ENCODE measurements around the gene UBE2E2. TPM values are rescaled to one million over a fixed set of nuclear protein-coding genes. Genes with fewer than 3 reads are reported as not detected.

UBE2E2 gene
- total RNA-seq, 2 experiments from 2014 or later = 41.1 to 48.8 TPM

GRCh38 chr3:23232016-23232415 lies 28.9 kb downstream of the UBE2E2 start:
- POLR2A ChIA-PET = interaction anchor here (0.5 kb wide), 1 partner anchor 94 kb away, joined by 3 read pairs; no protein-coding TSS in a partner anchor
- CTCF ChIA-PET (ENCODE audit: unreplicated experiment) = no interaction called here

GRCh38 chr3:23232854-23233253 lies 29.7 kb downstream of the UBE2E2 start:
- intact Hi-C loops (cut with micrococcal nuclease; ENCODE audit: unreplicated experiment) = no loop called here
- H3K4me3 ChIP-seq (ENCODE audit: low read depth, low read length, poor library complexity, severe bottlenecking) = no peak overlapping the region
- ChIA-PET CTCF (ENCODE audit: unreplicated experiment) (no interaction called here), POLR2A (interaction anchor here (0.6 to 1.2 kb wide), 2 partner anchors 26 to 685 kb away, joined by 3 read pairs; no protein-coding TSS in a partner anchor)
- no peaks in the 10 kb centered on the region for H3K9me2 ChIP-seq (ENCODE audit: insufficient read depth, low read length)
- BruUV-seq (replicated peaks) = no TSS peak
- no peak overlapping the region for H2AFZ ChIP-seq (ENCODE audit: low read length)
- H3K9me3 ChIP-seq (ENCODE audit: low read length) = no peaks in the 10 kb centered on the region
- no peak overlapping the region for H3K4me2 ChIP-seq (ENCODE audit: low read length)
- no peak for DNase-seq (ENCODE audit: low spot score)
- TF ChIP-seq EZH2phosphoT487 (IDR thresholded peaks at IDR 0.05; ENCODE audit: borderline replicate concordance, low read depth, low read length) (no peak), CTCF (conservative IDR thresholded peaks at IDR 0.05; ENCODE audit: low read length) (no peak)
- H3K27ac ChIP-seq (ENCODE audit: low read depth, low read length, poor library complexity, severe bottlenecking) = no peak overlapping the region
- H3K79me2 ChIP-seq (ENCODE audit: insufficient read depth, low read depth, low read length) = peaks cover 61% of the 10 kb centered on the region; the same call in 1 of the 2 replicates
- no peaks in the 10 kb centered on the region for H4K20me1 ChIP-seq (ENCODE audit: insufficient read depth, low read length)
- H3K4me1 ChIP-seq (ENCODE audit: insufficient read depth, low read length, poor library complexity, severe bottlenecking) = no peaks in the 10 kb centered on the region
- H3K36me3 ChIP-seq (ENCODE audit: insufficient read depth, low read length) = no peaks in the 10 kb centered on the region

More at GRCh38 chr3:23232016-23232415, 28.9 kb downstream of the UBE2E2 start:
- Histone ChIP-seq H4K20me1 (ENCODE audit: insufficient read depth, low read length) (no peaks in the 10 kb centered on the region), H3K9me3 (ENCODE audit: low read length) (no peaks in the 10 kb centered on the region), H3K9me2 (ENCODE audit: insufficient read depth, low read length) (no peaks in the 10 kb centered on the region), H2AFZ (ENCODE audit: low read length) (no peak overlapping the region), H3K4me1 (ENCODE audit: insufficient read depth, low read length, poor library complexity, severe bottlenecking) (no peaks in the 10 kb centered on the region), H3K4me2 (ENCODE audit: low read length) (no peak overlapping the region), H3K79me2 (ENCODE audit: insufficient read depth, low read depth, low read length) (peaks cover 59% of the 10 kb centered on the region; the same call in 1 of the 2 replicates), H3K4me3 (ENCODE audit: low read depth, low read length, poor library complexity, severe bottlenecking) (no peak overlapping the region), H3K36me3 (ENCODE audit: insufficient read depth, low read length) (no peaks in the 10 kb centered on the region), H3K27ac (ENCODE audit: low read depth, low read length, poor library complexity, severe bottlenecking) (no peak overlapping the region)
- no peak for DNase-seq (ENCODE audit: low spot score)
- no TSS peak for BruUV-seq (replicated peaks)
- TF ChIP-seq EZH2phosphoT487 (IDR thresholded peaks at IDR 0.05; ENCODE audit: borderline replicate concordance, low read depth, low read length) = no peak
- TF ChIP-seq CTCF (conservative IDR thresholded peaks at IDR 0.05; ENCODE audit: low read length) = no peak
- intact Hi-C loops (cut with micrococcal nuclease; ENCODE audit: unreplicated experiment) = no loop called here

- TF ChIP-seq EZH2phosphoT487 (IDR thresholded peaks at IDR 0.05; ENCODE audit: borderline replicate concordance, low read depth, low read length) = no peak
- TF ChIP-seq CTCF (conservative IDR thresholded peaks at IDR 0.05; ENCODE audit: low read length) = no peak
- peaks cover 61% of the 10 kb centered on the region for H3K79me2 ChIP-seq (ENCODE audit: insufficient read depth, low read depth, low read length)
- no peak overlapping the region for H3K27ac ChIP-seq (ENCODE audit: low read depth, low read length, poor library complexity, severe bottlenecking)
- intact Hi-C loops (cut with micrococcal nuclease; ENCODE audit: unreplicated experiment) = no loop called here
- ChIA-PET CTCF (ENCODE audit: unreplicated experiment) (no interaction called here), POLR2A (interaction anchor here (0.6 to 1.8 kb wide), 4 partner anchors 10 to 21 kb away, joined by 3 to 8 read pairs (median 5); no protein-coding TSS in a partner anchor)
- H3K9me3 ChIP-seq (ENCODE audit: low read length) = no peaks in the 10 kb centered on the region
- DNase-seq (ENCODE audit: low spot score) = no peak
- H3K4me2 ChIP-seq (ENCODE audit: low read length) = no peak overlapping the region
- H3K4me1 ChIP-seq (ENCODE audit: insufficient read depth, low read length, poor library complexity, severe bottlenecking) = no peaks in the 10 kb centered on the region
- BruUV-seq (replicated peaks) = no TSS peak
- 0 out of 2 replicates have a peak, but pooled peaks cover 12% of the 10 kb centered on the region for H4K20me1 ChIP-seq (ENCODE audit: insufficient read depth, low read length)
- H3K36me3 ChIP-seq (ENCODE audit: insufficient read depth, low read length) = no peaks in the 10 kb centered on the region
- H3K9me2 ChIP-seq (ENCODE audit: insufficient read depth, low read length) = no peaks in the 10 kb centered on the region
- H2AFZ ChIP-seq (ENCODE audit: low read length) = no peak overlapping the region
- H3K4me3 ChIP-seq (ENCODE audit: low read depth, low read length, poor library complexity, severe bottlenecking) = no peak overlapping the region
These were observed 32.1 kb downstream of the UBE2E2 start for GRCh38 chr3:23235264-23235663.

Data from OCI-LY7 (cell line).